CD14-positive monocyte (primary cell): ENCODE measurements around the gene TBC1D2. TPM values are rescaled to one million over a fixed set of nuclear protein-coding genes. Genes with fewer than 3 reads are reported as not detected.

Experiments used
- DNase-seq, 3 donors: peaks; one replicate each; pipeline ENCODE4 v3.0.0-alpha.2; 2011 to 2022
- H2AFZ ChIP-seq: 2 replicates; pipeline ENCODE4 v1.6.0; 2012; ENCODE audit warnings: mild to moderate bottlenecking, low read depth, low read length, inconsistent platforms; ENCODE audit not compliant: insufficient read depth, poor library complexity, severe bottlenecking
- H3K27ac ChIP-seq, 2 donors: 1 replicate in 1 of 2; 2 replicates in 1 of 2; pipeline ENCODE4 v1.5.1; 2012 to 2013; ENCODE audit warnings: low read length in 2 of 2, control low read depth in 1 of 2, inconsistent platforms in 1 of 2, low read depth in 1 of 2, mild to moderate bottlenecking in 1 of 2
- H3K27me3 ChIP-seq, 2 donors: one replicate each; pipeline versions ENCODE4 v1.6.0 to v1.6.1; 2011 to 2013; ENCODE audit warnings: low read length in 2 of 2; ENCODE audit not compliant: control insufficient read depth in 2 of 2, insufficient read depth in 2 of 2
- H3K36me3 ChIP-seq, 2 donors: replicated peaks in 1 of 2; 1 replicate in 1 of 2; 2 replicates in 1 of 2; pipeline versions ENCODE4 v1.5.1 to v1.6.1; 2012 to 2013; ENCODE audit warnings: low read length in 2 of 2, control low read depth in 1 of 2, inconsistent platforms in 1 of 2, mild to moderate bottlenecking in 1 of 2; ENCODE audit not compliant: insufficient read depth in 2 of 2, control insufficient read depth in 1 of 2
- H3K4me1 ChIP-seq, 2 donors: 1 replicate in 1 of 2; 2 replicates in 1 of 2; pipeline versions ENCODE4 v1.5.1 to v1.6.1; 2012 to 2013; ENCODE audit warnings: low read length in 2 of 2, control low read depth in 1 of 2, inconsistent platforms in 1 of 2, mild to moderate bottlenecking in 1 of 2, moderate library complexity in 1 of 2; ENCODE audit not compliant: insufficient read depth in 2 of 2, control insufficient read depth in 1 of 2
- H3K4me2 ChIP-seq: replicated peaks from 2 replicates; pipeline ENCODE3; 2012; ENCODE audit warnings: low read length, moderate library complexity, mild to moderate bottlenecking; ENCODE audit not compliant: poor library complexity, severe bottlenecking; ENCODE audit errors: extremely low read depth
- H3K4me3 ChIP-seq, 3 experiments: fragments of 200-600 bp in 1 of 3; sonication (generic) in 1 of 3; replicated peaks in 1 of 3; 1 replicate in 2 of 3; 2 replicates in 1 of 3; pipeline ENCODE4 v1.5.1; 2011 to 2013; ENCODE audit warnings: low read length in 3 of 3, mild to moderate bottlenecking in 3 of 3, control low read depth in 2 of 3, low read depth in 2 of 3, inconsistent platforms in 1 of 3, moderate library complexity in 1 of 3
- H3K79me2 ChIP-seq: 2 replicates; pipeline ENCODE4 v1.6.0; 2012; ENCODE audit warnings: mild to moderate bottlenecking, control low read depth, inconsistent platforms, low read length, moderate library complexity; ENCODE audit not compliant: insufficient read depth
- H3K9ac ChIP-seq: 2 replicates; pipeline ENCODE4 v1.6.0; 2017; ENCODE audit warnings: low read length, mild to moderate bottlenecking; ENCODE audit not compliant: insufficient read depth, poor library complexity, severe bottlenecking
- H3K9me3 ChIP-seq, 2 donors: replicated peaks in 1 of 2; 1 replicate in 1 of 2; 2 replicates in 1 of 2; pipeline versions ENCODE4 v1.5.1 to v1.6.1; 2012 to 2013; ENCODE audit warnings: low read length in 2 of 2, control low read depth in 1 of 2; ENCODE audit not compliant: control insufficient read depth in 1 of 2, insufficient read depth in 1 of 2
- H4K20me1 ChIP-seq: 2 replicates; pipeline ENCODE4 v1.6.0; 2012; ENCODE audit warnings: mild to moderate bottlenecking, low read length, control low read depth, moderate library complexity; ENCODE audit not compliant: insufficient read depth
- H3K27ac Mint-ChIP-seq, 7 donors: one replicate each; pipeline ENCODE4 v1.8.0; 2020; ENCODE audit warnings: mild to moderate bottlenecking in 7 of 7, mixed read lengths in 7 of 7, moderate library complexity in 6 of 7, inconsistent platforms in 2 of 7
- H3K27me3 Mint-ChIP-seq, 3 donors: one replicate each; pipeline ENCODE4 v1.8.0; 2021 to 2022; ENCODE audit warnings: low read depth in 3 of 3, mild to moderate bottlenecking in 3 of 3, mixed read lengths in 3 of 3, moderate library complexity in 3 of 3, inconsistent platforms in 1 of 3
- H3K36me3 Mint-ChIP-seq, 2 donors: one replicate each; pipeline ENCODE4 v1.8.0; 2020; ENCODE audit warnings: mixed read lengths in 2 of 2, inconsistent platforms in 1 of 2, mild to moderate bottlenecking in 1 of 2
- H3K4me1 Mint-ChIP-seq: one replicate; pipeline ENCODE4 v1.8.0; 2020; ENCODE audit warnings: mild to moderate bottlenecking, mixed read lengths
- H3K4me3 Mint-ChIP-seq, 2 donors: one replicate each; pipeline ENCODE4 v1.8.0; 2020; ENCODE audit warnings: mild to moderate bottlenecking in 2 of 2, mixed read lengths in 2 of 2, moderate library complexity in 1 of 2
- H3K9me3 Mint-ChIP-seq, 7 donors: one replicate each; pipeline ENCODE4 v1.8.0; 2020 to 2022; ENCODE audit warnings: mixed read lengths in 7 of 7, mild to moderate bottlenecking in 6 of 7, moderate library complexity in 6 of 7, inconsistent platforms in 2 of 7
- CTCF ChIP-seq: fragments of 200-600 bp; IDR thresholded peaks from one replicate; pipeline ENCODE4 v1.8.0; 2022; ENCODE audit warnings: antibody characterized with exemption, mild to moderate bottlenecking
- WGBS: methylation state at CpG from one replicate; pipeline ENCODE4 v1.1.5; 2013; ENCODE audit warnings: missing lambda C conversion rate; ENCODE audit not compliant: insufficient coverage; 5-methylcytosine and 5-hydroxymethylcytosine counted together
- intact Hi-C, 2 donors: fragments of 100-400 bp; cut with micrococcal nuclease; formaldehyde crosslinking; loops; one replicate each; pipeline versions ENCODE4 v1.15.0 to v1.15.1; 2023
- polyA plus RNA-seq, 3 donors: library from polyadenylated mRNA; depleted of rRNA in 1 of 3; unstranded in 2 of 3; stranded (reverse) in 1 of 3; fragments of 300-500 nt in 2 of 3; fragments of >200 nt in 1 of 3; fragmentation: Illumina TruSeq in 2 of 3; gene quantifications; 1 replicate in 2 of 3; 2 replicates in 1 of 3; pipeline ENCODE4 v1.2.3, GENCODE V29; 2012 to 2021

The TBC1D2 gene
- polyA plus RNA-seq, 3 donors: 23.2 to 55.7 (median 34.4) TPM

- Histone ChIP-seq H3K4me2 (no peak overlapping the region), H3K36me3 (peaks cover 89 to 94% of the 10 kb centered on the region in 2 donors), H3K27ac (peak overlapping the region in 1 of 2 donors; percentile 21), H4K20me1 (peaks cover 61% of the 10 kb centered on the region), H3K4me1 (no peaks in the 10 kb centered on the region), H3K27me3 (no peaks in the 10 kb centered on the region), H3K9me3 (no peaks in the 10 kb centered on the region), H3K9ac (no peak overlapping the region), H3K4me3 (no peak overlapping the region), H2AFZ (no peak overlapping the region), H3K79me2 (no peaks in the 10 kb centered on the region)
- 100% methylated on average over 3 of the region's 4 CpGs for WGBS
- intact Hi-C loops: loop anchor here (2.0 to 10.0 kb wide), 3 partner anchors 58 to 130 kb away; no protein-coding TSS in a partner anchor
- Mint-ChIP-seq H3K4me3 (no peak overlapping the region), H3K27me3 (peaks cover 0 to 2% (median 0%) of the 10 kb centered on the region in 3 donors), H3K27ac (peak overlapping the region in 2 of 7 donors; percentile 26 to 42), H3K4me1 (peaks cover 6% of the 10 kb centered on the region), H3K36me3 (peaks cover 77 to 89% of the 10 kb centered on the region in 2 donors), H3K9me3 (no peaks in the 10 kb centered on the region)
- no peak for DNase-seq
- no peak for TF ChIP-seq CTCF
Measured at GRCh38 chr9:98204692-98205091, 50.8 kb downstream of the TBC1D2 start.

DNA sequence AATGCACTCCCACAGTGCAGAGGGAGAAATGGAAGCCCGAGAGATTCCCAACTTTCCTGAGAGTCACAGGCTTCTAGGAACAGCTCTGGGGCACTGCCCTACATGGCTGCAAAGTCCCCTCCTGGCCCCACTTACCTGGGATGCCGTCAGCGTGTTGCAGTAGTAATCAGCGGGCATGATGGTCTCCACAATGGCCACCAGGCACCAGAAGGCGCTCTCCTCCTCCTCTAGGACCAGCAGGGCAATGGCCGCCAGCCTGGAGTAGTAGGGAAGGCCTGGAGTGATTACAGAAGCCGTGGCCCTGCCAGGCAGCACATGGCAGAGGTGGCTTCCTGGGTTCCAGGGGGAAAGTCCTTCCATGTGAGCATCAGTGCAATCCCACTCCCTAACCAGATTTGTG lies 52.3 kb downstream of the TBC1D2 start:
- Histone ChIP-seq H3K27me3 (no peaks in the 10 kb centered on the region), H3K4me2 (no peak overlapping the region), H3K79me2 (no peaks in the 10 kb centered on the region), H3K36me3 (peaks cover 89 to 94% of the 10 kb centered on the region in 2 donors), H3K9me3 (no peaks in the 10 kb centered on the region), H2AFZ (no peak overlapping the region), H4K20me1 (peaks cover 57% of the 10 kb centered on the region), H3K4me3 (no peak overlapping the region), H3K27ac (no peak overlapping the region), H3K9ac (no peak overlapping the region), H3K4me1 (no peaks in the 10 kb centered on the region)
- Mint-ChIP-seq H3K9me3 (no peaks in the 10 kb centered on the region), H3K27ac (no peak overlapping the region), H3K36me3 (peaks cover 76 to 89% of the 10 kb centered on the region in 2 donors), H3K4me3 (no peak overlapping the region), H3K4me1 (peaks cover 6% of the 10 kb centered on the region), H3K27me3 (peaks cover 0 to 2% (median 0%) of the 10 kb centered on the region in 3 donors)
- 93% methylated on average over 3 of the region's 7 CpGs for WGBS
- intact Hi-C loops: loop anchor here in 1 of 2 donors (10.0 kb wide), 1 partner anchor 128 kb away; no protein-coding TSS in a partner anchor
- no peak for DNase-seq
- no peak for TF ChIP-seq CTCF
